ENCODE measurements around the gene GP1BA.

The GP1BA gene

GRCh38 chr17:4951486-4951885 is 19.4 kb downstream of the GP1BA start:
- DNase-seq = no peak

DNA sequence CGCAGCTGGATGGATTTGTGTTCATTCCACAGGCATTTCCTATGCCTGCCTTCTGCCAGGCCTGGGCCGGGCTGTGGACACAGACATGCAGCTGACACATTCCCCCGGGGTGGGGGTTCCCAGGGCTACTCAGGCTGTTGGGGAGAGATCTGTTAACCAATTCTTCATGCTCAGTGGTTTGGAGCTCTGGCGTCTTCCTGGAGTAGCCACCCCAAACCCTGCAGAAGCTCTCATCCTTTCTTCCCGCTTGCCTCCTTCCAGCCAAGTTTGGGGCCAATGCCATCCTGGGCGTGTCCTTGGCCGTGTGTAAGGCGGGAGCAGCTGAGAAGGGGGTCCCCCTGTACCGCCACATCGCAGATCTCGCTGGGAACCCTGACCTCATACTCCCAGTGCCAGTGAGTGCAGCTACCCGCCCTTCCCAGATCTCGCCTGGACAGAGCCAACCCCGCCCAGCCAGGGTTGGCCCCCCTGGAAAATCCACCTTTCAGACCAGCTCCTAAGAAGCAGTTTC is 21.4 kb downstream of the GP1BA start:
- no peak for DNase-seq

DNA sequence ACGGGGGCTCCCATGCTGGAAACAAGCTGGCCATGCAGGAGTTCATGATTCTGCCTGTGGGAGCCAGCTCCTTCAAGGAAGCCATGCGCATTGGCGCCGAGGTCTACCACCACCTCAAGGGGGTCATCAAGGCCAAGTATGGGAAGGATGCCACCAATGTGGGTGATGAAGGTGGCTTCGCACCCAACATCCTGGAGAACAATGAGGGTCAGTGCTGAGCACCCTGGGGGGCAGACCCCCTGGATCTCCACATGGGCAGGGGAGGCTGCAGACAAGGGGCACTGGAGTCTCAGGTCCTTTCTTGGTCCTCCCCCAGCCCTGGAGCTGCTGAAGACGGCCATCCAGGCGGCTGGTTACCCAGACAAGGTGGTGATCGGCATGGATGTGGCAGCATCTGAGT is 23.0 kb downstream of the GP1BA start:
- no peak for DNase-seq

DNA sequence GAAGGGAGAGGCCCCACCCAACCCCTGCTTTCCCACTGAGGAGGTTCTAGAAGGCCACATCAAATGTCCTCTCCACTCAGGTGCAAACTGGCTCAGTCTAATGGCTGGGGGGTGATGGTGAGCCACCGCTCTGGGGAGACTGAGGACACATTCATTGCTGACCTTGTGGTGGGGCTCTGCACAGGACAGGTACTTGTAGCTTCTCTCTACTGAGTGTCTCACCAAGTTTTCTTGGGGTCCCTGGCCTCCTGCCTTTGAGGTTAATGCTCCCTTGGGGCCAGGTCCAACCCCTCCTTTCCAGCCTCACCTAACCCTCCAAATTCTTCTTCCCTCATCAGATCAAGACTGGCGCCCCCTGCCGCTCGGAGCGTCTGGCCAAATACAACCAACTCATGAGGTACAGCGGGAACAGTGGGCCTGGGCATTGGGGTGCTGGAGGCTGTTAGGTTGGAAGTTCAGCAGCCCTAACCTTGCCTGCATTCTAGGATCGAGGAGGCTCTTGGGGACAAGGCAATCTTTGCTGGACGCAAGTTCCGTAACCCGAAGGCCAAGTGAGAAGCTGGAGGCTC is 24.5 kb downstream of the GP1BA start:
- peak; percentile 50 for DNase-seq

DNA sequence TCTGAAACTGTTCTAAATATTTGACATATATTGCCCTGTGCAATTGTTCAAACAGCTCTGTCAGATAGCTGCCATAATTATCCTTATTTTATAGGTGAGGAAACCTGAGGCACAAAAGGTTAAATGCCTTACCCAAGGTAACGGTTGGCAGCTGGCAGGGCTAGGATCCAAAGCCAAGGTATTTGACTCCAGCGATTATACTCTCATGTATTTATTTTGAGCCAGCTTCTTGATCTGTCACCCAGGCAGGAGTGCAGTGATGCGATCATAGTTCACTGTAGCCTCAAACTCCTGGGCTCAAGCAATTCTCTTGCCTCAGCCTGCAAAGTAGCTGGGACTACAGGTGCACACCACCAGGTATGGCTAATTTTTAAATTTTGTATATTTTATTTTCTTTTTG is 26.0 kb downstream of the GP1BA start:
- DNase-seq = no peak

- no peak for DNase-seq
Measured at GRCh38 chr17:4959261-4959965, 27.3 kb downstream of the GP1BA start.

DNA sequence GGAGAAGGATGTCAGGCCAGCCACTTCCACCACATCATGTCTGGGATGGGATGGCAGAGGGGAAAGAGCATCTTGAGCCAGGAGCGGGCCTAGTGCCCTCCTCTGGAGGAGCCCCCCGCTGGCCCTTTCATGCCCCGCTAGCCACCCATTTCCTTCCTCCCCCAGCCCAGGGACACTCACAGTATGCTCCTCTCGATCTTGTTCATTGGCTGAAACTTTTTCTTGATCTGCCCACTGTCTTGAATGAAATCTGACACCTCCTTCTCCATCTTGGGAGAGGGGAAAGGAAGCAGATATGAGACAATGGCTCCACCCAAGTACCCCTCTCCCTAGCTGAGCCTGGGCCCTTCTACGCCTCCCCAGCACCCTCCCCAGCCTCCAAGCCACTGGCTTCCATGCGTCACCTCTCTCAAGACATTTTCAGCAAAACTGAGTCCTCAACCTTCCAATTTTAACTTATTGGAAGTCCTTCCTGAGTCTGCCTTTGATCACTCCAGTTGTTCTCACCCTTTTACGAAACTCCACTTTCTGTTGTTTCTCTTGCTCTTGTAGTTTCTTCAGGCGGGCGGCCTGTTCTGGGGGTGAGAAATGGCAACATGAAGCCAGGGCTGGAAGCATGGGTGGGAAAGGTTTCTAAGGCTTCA is 28.3 kb downstream of the GP1BA start:
- DNase-seq = no peak

DNA sequence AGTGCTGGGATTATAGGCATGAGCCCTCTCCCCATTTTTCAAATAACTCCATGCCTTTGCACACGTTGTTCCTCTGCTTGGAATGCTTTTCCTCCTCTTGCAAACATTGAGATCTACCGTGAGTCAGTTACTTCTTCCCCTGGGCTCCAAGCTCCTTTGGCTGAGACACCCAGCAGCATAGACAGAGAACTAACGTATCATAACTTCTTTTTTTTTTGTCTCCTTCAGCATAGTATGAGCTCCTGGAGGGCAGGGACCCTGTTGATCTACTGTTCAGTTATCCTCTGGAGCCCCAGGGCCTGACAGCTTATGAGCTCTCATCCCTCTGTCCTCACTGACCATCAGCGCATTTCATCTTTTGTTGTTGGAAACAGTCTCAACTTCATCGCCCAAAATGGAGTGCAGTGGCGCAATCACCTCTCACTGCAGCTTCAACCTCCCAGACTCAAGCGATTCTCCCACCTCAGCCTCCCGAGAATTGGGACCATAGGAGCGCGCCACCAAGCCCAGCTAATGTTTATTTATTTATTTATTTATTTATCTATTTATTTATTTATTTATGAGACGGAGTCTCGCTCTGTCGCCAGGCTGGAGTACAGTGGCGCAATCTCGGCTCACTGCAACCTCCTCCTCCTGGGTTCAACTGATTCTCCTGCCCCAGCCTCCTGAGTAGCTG is 33.4 kb downstream of the GP1BA start:
- DNase-seq = no peak

GRCh38 chr17:4966844-4967538 is 34.9 kb downstream of the GP1BA start:
- peak; percentile 93 for DNase-seq

DNA sequence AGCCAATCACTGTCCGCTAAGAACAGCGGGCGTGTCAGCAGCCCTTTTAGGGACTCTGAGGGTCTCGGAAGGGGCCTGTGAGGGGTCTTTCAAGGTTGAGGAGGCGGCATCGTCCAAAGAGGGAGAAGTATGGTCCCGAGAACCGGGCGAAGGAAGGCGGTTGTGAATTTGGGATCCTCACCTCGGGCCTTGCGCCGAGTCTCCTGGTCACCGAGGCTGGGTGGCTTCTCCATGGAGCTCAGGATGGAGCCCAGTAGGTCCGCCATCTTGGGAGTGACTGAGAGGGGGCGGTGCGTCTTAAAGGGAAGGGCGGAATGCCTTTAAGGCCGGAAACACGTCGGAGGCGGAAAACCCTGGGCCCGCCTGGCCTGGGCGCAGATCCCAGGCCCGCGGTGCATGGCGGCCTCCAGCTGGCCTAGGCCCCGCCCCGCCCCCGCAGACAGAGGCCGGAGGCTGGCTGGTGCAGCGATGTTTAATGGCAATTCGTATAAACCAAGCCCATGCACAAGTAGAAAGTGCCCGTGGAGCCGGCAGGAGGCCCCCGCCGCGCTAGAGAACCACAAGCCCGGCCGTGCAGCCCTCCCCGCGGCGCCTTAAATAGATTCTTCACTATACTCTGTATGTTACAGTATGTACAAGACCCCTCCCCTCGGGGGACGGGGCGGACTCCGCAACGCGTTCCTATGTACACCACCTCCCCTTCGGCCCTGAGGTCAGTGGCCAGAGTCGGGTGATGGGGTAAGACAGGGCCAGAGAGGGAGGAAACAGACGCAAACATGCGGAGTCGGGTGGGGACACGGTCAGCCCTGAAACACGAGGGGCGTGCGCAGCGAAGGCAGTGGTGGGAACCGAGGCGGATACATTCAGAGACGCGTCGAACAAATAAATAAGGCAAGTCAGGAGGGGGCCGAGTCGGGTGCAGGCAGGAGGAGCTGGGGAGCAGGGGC is 35.7 kb downstream of the GP1BA start, which contains the start of gene SPAG7:
SPAG7 (minus strand) TSS at position 279 of the 947 bp plus-strand sequence; CDS start at position 266, 13 bp downstream.
- peak; percentile 89 for DNase-seq

DNA sequence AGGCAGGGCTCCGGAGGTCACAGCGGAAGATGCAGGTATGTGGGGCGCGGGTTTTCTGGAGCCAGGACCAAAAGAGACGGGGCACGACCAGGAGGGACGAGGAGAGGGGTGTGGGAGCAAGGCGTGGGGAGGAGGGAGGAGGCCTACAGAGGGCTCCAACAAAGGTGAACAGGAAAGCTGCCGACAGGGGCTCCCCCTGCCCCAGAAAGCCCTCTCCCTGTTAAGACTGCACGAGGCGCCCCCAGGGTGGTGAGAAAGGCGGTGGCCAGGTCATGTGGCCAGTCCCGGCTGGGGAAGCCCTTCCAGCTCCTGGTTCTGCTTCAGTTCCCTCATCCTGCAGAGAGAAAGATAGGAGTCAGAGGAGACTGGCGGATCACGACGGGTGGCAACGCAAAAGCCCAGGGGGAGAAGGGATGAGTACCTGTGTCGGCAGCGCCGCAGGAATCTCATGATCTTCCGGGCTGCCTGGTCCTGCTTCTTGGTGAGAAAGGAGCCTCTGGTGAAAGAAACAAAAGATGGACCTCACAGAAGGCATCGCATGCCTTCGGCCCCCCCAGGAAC is 36.5 kb downstream of the GP1BA start:
- DNase-seq = peak; percentile 54

DNA sequence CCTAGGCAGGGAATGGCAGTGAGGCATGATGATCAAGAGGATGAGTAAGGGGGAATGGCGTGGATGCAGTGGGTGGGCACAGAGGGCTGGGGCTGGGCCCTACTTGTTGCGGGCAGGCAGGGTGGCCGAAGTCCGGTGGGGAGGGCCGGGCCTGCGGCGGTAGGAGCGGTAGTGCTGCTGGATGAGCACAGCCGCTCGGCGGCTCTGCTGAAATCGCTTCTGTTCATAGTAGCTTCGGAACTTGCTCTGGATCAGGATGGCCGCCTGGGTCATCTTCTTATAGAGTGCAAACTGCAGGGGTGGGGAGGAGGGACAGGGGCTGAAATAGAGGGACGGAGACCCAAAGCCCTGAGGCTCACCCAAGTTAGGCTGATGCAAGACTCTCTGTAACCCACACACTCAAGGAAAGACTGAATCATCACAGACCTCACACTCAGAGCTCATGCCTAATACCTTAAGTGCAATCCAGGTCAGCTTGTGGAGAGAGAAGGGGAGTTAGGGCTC is 37.0 kb downstream of the GP1BA start:
- peak; percentile 51 for DNase-seq

- no peak for DNase-seq
Measured at GRCh38 chr17:4969551-4970173, 37.6 kb downstream of the GP1BA start.

GRCh38 chr17:4970273-4970672 is 38.2 kb downstream of the GP1BA start:
- no peak for DNase-seq

DNA sequence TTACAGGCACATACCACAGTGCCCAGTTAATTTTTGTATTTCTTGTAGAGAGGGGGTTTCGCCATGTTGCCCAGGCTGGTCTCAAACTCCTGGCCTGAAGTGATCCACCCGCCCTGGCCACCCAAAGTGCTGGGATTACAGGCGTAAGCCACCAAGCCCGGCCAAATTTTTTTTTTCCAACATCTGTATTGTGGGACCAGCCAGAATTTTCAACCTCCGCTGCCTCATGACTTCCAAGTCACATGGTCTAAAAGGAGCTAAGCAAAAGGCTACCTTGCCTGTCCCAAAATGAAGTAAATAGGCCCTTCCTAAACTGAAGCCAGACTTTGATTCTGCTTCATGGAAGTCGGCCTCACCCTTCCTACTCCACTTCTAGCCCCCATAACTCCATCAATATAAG is 39.7 kb downstream of the GP1BA start:
- DNase-seq = no peak

DNA sequence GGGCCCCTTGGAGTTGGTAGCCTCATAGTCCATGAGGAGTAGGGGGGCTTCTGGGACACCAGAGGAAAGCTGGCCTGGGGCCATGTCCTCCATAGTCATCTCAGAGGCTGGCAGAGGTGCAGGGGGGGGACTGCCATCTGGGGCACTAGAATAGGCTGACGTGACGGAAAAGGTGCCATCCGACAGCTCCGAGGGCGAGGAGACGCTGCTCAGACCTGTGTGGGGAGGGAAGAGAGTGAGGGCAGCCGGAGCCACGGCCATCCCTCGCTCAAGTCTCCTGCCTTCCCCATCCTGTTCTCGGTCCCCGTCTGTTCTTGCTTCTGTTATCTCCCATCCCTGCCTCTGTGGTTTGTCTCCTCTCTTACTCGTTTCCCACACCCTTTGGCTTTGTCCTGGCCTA is 40.2 kb downstream of the GP1BA start:
- DNase-seq = no peak

- no peak for DNase-seq
Measured at GRCh38 chr17:4972752-4973151, 40.7 kb downstream of the GP1BA start.

- DNase-seq = no peak
Measured at GRCh38 chr17:4973256-4974114, 41.4 kb downstream of the GP1BA start.

DNA sequence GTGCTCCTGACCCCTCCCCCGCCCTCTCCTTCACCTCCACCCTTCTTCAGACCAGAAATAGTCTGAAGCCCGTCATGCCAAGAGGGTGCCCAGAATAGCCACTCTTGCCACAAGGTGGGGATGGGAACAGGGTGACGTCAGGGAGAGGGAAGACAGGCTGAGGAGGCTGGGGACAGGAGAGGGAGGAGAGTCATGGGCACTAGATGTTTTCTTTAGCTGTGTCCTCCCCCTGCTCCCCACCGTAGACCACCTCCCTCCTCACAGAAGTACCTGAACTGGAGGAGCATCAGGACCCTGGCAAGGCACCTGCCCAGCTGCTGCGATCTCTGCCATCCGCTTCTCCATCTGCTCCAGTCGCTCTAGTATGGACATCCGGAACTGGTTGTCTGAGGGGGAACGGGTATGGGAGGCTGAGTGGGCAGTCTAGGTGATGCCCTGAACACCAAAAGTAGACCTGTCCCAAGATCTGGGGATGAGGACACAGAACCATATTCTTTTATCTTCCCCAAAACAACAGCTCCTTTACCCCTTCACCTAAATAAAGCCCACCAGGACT is 42.1 kb downstream of the GP1BA start:
- DNase-seq = no peak

Measured in activated naive CD4-positive, alpha-beta T cell treated with anti-CD3 and anti-CD28 coated beads, Interleukin-2, amount 50 U/mL, for 16 hours (primary cell).